ENCODE results near the gene CADM3.

Gene CADM3

GRCh38 chr1:159171254-159171687, at the start of gene CADM3:
Gene CADM3 (plus strand): TSS chr1:159171615. CDS start chr1:159171766, 151 bp downstream.
- DNase-seq = peak; percentile 27

DNA sequence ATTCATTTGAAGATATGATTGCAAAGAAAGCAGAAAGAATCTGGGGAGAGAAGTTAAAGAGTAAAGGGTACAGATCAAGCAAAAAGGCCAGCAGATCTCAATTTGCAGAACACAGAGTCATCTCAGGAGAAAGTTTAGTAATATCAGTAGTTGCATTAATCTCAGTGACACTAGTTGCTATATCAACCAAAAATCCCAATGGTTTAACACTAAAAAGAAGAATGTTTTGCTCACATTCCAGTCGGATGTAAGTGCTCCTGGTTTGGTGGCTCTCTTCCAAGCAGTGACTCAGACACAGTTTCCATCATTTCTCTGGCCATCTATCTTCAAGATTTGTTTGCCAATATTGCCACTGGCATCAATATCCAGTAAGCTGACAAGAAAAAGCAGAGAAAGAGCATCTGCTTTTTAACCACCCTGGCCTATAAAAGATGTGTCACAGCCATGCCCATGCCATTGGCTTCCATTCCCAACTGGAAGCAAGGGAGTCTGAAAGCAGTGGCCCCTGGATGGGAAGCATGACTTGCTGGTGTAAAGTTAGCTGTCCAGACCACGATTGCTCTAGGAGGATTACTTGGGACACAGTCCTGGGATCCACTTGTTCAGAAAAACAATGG, 49.3 kb upstream of the CADM3 start:
- no peak for DNase-seq

- DNase-seq = no peak
Measured at GRCh38 chr1:159123587-159123986, 47.8 kb upstream of the CADM3 start.

DNA sequence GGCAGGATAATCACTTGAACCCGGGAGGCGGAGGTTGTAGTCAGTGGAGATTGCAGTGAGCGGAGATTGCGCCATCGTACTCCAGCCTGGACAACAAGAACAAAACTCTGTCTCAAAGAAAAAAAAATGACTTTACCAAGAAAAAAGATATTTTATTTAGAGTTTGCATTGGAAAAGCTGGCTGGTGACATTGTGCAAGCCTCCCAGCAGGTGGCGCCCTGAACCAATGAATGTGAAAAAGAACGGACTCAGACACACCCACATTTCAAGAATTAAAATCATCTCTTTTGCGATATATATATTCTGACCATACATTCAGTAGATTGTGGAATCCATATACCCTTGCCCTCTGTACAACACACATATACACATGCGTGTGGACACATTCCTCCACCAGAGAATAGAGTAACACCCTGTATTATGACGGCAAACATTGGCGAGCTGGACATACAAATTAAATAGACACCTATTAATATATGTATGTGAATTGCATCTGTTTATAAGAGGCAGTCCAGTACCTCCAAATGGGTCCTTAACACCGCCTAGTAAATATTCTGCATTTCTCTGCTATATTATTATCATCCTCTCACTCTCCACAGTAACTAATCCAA, 39.0 kb upstream of the CADM3 start:
- DNase-seq = peak; percentile 49

GRCh38 chr1:159140474-159140873, 30.9 kb upstream of the CADM3 start:
- no peak for DNase-seq

DNA sequence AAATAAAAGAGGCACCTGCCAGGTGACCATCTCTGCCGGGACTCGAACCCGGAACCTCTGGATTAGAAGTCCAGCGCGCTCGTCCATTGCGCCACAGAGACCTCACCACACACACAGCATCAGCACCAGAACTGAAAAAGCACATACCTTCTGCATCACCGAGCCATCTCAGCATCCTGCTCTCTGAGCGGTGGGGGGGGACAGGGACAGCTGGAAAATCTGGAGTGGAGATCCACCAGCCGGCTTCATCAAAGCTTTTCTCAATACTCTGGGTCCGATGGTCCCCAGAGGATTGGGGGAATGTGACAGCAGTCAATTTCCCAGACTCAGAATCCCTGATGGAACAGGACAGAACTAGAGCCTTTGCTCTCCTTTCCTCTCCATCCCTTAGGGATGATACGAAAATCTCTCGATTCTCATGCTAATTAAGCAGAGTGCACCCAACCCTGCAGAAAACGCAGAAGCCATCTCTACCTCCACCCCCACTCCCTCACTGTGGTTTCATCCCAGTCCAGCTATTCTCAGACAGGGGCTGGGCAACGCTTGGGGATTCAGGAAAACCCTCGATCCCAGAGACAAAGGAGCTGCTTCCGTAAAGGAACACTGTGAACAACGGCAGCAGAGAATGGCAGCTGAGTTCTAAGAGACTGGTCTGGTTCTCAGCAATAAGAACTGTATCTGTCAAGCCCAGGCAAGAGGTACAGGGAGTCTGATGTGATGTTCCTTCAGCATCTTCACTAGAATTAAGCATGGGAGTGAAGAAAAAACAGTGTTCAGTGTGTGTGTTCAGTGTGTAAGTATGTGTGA, 29.6 kb upstream of the CADM3 start:
- peak; percentile 82 for DNase-seq

- no peak for DNase-seq
Measured at GRCh38 chr1:159142391-159142663, 29.1 kb upstream of the CADM3 start.

DNA sequence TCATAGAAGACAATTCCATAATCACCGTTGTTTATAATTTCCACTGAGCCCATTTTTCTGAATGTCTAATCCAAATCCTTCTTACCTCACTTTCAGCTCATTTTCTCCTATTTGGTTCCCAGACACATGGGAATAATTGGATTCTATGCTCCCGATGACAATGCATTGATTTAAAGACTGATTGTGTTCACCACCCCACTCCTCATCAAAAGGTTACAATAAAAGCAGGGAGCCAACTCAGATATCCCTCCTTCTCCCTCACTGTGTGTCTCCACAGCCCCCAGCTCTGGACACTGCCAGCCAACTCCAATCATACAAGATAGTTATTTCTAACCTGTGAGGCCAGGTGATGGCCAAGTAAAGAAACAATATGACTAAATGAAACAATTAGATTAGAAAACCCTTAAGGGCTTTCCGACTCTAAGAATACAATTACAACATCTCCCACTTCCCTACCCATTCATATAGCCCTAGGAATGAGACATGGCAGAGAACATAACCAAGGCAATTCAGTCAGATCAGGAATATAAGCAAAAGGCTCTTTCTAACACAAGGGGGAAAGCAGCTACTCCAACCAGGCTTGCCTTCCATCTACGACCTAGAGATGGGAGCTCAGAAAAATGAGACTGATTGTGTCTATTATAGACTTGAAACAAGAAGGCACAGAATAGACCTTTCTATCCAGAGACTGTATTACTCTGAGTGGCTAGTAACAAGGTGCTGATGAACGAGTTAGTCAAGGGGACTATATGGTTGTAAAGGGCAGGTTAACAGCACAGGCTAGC, 28.5 kb upstream of the CADM3 start:
- no peak for DNase-seq

DNA sequence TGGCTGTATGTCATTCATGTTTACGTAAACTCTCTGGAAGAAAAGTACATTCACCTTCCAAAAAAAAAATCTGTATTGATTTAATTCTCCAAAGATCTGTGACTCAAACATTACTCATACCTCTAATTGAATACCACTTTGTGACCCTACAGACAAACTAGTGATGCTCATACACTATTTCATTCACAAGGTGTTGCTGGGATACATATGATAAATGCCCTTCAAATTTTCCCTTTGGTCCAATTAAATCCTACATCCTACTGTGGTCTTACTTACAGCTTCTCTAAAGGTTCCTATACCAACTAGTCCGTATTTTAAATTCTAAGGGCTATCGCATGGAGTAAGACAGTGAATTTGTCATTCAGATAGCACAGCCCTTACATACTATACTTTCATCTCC, 26.8 kb upstream of the CADM3 start:
- DNase-seq = no peak

DNA sequence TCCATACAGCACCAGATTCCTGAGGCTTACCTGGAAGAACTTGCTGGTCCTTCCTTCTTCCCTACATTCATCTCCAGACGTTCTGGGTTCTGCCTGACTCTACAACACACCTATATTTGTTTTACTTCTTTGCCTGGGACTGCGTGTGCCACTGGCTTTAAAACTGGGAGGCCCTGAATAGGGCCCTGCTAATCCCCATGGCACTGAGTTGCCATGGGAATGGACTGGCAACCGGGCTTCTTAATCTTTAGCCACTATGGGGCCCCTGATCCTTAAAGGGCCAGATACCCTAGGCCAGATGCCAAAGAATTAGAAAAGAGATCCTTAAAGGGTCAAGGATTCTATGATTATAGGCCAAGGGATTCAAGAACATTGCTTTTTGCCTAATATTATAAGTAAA, 24.4 kb upstream of the CADM3 start:
- DNase-seq = no peak

DNA sequence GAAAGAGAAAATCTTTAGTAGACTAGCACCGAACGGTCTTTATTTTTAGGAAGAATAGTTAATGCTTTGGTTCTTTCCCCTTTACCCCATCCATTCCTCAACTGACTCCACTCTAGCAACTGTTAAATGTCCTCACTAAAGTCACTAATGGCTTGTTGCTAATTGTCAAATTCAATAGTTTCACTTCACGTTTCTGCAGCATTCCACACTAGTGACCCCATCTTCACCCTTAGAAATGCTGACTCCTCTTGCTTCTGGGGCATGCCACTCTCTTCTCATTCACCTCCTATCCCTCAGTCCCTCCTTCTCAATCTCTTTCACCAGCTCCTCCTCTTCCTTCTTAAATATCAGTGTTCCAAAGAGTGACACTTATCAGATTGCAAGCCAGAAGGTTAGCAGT, 19.4 kb upstream of the CADM3 start:
- DNase-seq = no peak

GRCh38 chr1:159161001-159161718, 10.3 kb upstream of the CADM3 start:
- peak; percentile 77 for DNase-seq

GRCh38 chr1:159161719-159162026, 9.7 kb upstream of the CADM3 start:
- no peak for DNase-seq

- no peak for DNase-seq
Measured at GRCh38 chr1:159162516-159163265, 8.7 kb upstream of the CADM3 start.

GRCh38 chr1:159163614-159164228, 7.7 kb upstream of the CADM3 start:
- no peak for DNase-seq

GRCh38 chr1:159168043-159168442, 3.4 kb upstream of the CADM3 start:
- no peak for DNase-seq

GRCh38 chr1:159170639-159171038, 776 bp upstream of the CADM3 start:
- DNase-seq = no peak

DNA sequence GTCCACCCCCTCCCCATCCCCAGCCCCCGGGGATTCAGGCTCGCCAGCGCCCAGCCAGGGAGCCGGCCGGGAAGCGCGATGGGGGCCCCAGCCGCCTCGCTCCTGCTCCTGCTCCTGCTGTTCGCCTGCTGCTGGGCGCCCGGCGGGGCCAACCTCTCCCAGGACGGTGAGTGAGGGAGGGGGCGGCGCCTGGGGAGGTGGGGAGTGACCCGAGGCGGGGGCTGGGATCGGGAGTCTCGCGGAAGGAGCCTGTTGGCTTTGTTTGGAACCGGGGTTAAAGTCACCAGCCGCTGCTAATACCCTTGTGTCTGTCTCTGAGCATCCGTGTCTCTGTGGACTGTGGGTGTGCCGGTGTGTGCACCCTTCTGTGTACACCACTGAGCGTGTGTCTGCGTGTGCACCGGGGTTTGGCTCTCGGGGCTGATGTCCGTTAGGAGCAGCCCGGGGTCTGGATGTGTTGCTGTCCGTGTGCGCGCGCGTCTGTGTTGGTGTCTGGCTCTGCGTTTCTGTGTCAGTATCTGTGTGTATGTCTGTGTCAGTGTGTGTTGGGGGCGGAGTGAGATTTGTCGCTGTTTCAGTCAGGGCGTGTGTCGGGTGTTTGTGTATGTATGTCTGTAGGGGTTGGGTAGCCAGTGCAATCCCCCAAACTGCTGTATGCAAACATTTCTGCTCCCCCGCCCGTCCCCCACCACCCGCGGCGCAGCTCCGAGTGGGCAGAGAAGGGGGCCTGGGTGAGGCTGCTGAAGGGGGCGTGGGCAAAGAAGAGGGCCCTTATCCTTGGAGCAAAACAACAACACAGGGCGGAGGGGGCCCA, 480 bp downstream of the CADM3 start:
- no peak for DNase-seq

DNA sequence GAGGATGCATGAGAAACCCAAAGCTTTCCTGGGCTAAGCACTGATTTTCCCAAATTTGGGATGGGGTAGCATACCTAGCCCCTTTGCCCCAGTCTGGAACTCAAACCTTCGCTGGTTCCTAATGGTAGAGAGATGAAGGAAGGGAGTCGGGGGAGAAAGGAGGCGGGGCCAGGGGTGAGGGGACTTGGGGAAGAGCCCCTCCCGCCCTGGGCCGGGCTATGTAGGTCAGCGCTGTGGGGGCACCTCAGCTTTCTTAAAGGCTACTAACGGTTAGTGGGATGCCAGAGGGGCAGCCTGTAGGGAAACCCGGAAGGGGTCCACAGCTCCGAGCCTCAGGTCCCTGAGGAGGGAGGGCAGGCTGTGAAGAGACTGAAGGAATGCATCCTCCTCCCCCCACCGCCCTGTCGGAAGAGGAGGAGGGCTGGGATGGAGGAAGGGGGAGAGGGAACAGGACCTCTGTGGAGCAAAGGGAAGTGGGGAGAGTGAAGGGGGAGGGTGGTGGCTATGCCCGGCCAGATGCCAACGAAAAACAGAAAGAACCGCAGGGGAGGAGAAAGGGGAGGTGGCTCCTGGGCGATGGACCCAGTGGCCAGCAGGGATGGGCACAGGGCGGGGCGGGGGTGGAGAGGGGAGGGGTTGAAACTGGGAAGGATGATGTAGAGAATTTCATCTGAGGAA, 1.3 kb downstream of the CADM3 start:
- peak; percentile 23 for DNase-seq

DNA sequence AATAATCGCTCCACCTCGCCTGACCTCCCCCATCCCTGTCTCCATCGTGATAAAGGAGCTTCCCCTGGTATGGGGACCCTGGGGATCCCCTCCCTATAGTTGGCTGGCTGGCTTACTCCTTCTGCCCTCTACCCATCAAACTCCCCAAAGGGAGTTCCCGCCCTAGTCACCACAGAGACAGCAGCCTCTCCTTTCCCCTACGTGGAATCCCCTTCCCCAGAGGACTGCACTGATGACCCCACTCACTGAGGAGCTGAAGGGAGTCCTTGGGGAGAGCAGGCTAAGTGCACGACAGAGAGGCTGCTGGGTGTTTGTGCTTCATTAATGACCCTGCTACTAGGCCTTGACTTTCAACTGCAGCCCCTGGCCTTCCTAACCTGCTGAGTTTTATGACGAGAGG, 1.9 kb downstream of the CADM3 start:
- DNase-seq = no peak
